GM19452 (cell line): ENCODE measurements around the gene DIP2C.
"Not testable (repeated sequence)": the region's sequence is repeated elsewhere in the genome, so short reads cannot be mapped to it uniquely, and the experiment has no call there.

Experiments used
- ATAC-seq: cut with Tn5 transposase; IDR thresholded peaks from one replicate; pipeline ENCODE4 v1.9.1; 2021; ENCODE audit not compliant: unreplicated experiment

DIP2C gene

DNA sequence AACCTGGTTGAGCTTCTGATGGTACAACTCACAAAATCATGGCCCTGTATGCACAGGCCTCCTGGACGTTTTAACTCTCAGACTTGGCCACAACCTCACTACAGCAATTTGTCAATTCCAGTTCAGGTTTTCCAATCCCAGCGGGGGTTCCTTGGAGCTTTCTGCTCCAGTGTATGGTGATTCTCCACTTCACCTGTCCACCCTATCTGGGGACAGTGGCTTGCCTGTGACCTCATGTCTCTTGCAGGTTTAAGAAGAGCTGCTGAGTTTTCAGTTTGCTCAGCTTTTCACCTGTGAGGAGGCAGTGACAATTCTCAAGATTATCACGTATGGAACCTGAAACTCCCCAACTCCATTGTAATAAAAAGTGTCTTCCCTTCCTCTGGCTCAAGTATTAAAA, 254.1 kb downstream of the DIP2C start:
- no peak for ATAC-seq

DNA sequence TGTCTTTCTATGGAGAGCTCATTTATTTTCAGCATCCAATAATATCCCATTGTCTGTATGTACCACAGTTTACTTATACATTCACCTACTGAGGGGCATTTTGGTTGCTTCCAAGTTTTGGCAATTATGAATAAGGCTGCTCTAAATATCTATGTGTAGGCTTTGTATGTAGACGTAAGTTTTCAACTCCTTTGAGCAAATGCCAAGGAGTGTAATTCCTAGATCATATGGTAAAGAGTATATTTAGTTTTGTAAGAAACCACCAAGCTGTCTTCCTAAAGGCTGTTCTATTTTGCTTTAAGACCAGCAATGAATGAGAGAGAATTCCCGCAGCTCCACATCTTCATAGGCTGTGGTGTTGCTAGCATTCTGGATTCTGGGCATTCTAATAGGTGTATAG, 259.8 kb downstream of the DIP2C start:
- no peak for ATAC-seq

DNA sequence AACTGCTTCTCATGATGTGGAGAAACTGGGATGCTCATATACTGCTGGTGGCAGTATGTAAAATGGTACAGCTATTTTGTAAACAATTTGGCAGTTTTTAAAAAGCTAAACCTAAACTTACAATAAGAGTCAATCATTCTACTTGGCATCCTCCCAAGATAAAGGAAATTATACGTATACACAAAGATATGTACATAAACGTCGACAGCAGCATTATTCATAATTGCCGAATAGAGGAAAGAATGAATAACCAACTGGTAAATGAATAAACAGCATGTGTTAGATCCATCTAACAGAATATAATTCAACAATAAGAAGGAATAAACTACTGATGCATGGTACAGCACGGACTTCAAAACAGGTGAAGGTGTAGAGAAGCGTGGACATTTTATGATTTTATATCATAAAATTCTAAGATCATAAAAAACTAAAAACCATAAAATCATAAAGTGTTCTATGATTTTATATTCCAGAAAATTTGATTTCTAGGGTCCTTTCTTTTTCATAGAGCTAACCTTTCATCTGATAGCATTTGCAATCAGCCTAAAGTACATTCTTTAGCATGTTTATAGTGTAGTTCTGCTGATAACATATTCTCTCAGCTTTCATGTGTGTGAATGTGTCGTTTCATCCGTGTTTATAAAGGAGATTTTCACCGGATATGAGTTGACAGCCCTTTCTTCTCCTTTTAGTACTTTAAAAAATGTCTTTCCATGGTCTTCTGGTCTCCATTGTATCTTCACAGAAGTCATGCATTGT, 261.5 kb downstream of the DIP2C start:
- ATAC-seq = no peak

DNA sequence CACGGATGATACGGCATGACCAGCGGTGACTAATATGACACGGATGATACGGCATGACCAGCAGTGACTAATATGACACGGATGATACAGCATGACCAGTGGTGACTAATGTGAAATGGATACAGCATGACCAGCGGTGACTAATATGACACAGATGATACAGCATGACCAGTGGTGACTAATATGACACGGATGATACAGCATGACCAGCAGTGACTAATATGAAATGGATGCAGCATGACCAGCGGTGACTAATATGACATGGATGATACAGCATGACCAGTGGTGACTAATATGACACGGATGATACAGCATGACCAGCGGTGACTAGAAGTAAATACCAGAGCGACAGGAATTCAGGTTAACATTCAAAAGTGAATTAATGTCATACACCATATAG, 264.1 kb downstream of the DIP2C start:
- not testable (repeated sequence) for ATAC-seq

DNA sequence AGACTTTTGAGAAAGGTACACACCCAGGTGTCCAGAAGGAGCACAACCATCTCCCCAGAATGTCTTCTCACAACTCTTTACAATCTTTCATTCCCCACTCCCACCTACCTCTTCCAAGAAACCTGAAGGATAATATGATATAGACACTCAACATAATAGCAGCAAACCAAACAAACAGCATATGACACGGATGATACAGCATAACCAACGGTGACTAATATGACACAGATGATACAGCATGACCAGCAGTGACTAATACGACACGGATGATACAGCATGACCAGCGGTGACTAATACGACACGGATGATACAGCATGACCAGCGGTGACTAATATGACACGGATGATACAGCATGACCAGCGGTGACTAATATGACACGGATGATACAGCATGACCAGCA, 264.7 kb downstream of the DIP2C start:
- not testable (repeated sequence) for ATAC-seq

DNA sequence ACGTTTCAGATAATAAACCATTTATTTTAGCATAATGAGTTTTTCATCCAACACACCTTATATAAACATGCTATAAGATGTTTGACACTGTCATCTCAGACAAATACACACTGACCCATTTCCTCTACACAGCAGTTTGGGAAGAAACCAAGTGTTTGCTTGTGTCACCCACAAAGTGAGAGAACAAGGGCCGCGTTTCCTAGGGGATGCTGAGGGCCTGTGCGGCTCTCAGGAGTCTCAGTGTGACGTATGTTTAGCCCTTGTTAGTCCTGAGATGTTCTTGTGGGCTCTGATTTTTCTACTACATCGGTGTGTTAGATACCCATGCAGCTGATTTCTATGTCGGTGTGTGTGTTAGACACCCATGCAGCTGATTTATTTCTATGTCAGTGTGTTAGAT, 266.3 kb downstream of the DIP2C start:
- ATAC-seq = no peak

- no peak for ATAC-seq
These were observed 266.8 kb downstream of the DIP2C start for GRCh38 chr10:422675-423074.

- no peak for ATAC-seq
These were observed 267.2 kb downstream of the DIP2C start for GRCh38 chr10:422241-422640.

- no peak for ATAC-seq
These were observed 268.3 kb downstream of the DIP2C start for GRCh38 chr10:421170-421569.

- no peak for ATAC-seq
These were observed 269.0 kb downstream of the DIP2C start for GRCh38 chr10:420154-421121.

- ATAC-seq = no peak
These were observed 270.6 kb downstream of the DIP2C start for GRCh38 chr10:418894-419293.

- no peak for ATAC-seq
These were observed 271.2 kb downstream of the DIP2C start for GRCh38 chr10:418226-418625.

DNA sequence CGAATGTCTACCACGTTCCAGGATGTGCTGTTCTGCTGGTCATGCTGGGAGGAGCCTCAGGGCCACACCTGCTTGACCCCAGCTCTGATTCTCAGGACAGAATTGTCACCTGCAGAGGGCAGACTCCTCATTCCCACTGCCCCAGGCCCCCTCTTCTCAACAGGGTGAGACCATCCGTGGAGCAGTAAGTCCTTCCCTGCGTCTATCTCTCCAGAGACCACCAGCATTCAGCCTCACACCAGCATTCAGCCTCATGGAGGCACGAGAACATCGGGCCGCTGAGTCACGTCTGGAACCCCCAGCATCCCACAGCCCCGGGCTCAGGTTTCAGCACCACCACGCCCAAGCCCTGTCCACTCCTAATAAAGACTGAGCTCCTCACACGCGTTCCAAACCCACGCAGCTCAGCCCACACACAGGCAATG, 273.4 kb downstream of the DIP2C start:
- ATAC-seq = no peak

DNA sequence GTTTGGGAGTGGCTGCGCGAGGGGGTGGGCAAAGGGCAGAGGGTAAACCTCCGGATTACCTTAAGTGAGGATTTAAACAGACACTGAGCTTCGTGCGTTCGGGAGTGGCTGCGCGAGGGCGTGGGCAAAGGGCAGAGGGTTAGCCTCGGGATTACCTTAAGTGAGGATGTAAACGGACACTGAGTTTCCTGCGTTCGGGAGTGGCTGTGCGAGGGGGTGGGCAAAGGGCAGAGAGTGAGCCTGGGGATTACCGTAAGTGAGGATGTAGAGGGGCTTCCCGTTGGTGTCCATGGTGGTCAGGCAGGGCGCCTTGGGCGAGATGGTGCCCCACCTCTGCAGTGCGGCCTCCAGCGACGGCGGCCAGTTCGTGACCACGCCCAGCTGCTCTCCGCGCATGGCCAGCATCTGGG, 275.8 kb downstream of the DIP2C start:
- ATAC-seq = no peak

DNA sequence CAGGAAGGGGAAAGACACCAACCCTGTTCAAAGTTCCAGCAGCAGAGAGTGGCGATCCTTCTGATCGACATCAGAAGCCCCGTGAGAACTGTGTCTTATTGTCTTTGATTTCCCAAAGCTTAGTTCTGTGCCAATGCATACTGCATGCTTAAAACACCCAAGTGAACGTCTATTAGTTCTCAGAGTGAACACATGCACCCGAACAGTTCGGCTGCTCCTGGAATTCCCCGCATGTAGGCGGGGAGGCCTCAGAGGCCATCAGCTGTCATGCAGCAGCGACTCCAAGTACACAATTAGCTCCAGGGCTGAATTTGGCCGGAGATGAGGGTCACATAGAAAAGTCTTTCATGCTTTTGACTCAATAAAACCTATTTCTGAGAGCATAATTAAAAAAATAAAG, 277.4 kb downstream of the DIP2C start:
- no peak for ATAC-seq

DNA sequence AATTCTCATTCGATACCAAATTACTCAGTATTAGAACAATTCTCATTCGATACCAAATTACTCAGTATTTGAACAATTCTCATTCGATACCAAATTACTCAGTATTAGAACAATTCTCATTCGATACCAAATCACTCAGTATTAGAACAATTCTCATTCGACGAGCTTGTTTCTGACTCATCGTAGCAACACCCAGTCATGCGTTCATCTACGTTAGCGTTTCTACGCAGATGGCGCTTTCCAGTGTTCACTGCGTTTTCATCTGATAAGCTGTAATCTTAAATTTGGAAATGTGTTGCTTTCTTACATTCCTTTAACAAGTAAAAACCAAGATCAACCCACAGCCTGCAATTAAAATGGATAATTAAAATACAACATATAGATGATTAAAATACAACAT, 277.9 kb downstream of the DIP2C start:
- ATAC-seq = no peak

GRCh38 chr10:409408-410040, 279.9 kb downstream of the DIP2C start:
- ATAC-seq = no peak

- no peak for ATAC-seq
These were observed 281.2 kb downstream of the DIP2C start for GRCh38 chr10:408236-408635.

GRCh38 chr10:406976-407375, 282.5 kb downstream of the DIP2C start:
- ATAC-seq = no peak

- no peak for ATAC-seq
These were observed 283.8 kb downstream of the DIP2C start for GRCh38 chr10:405648-406047.

- ATAC-seq = no peak
These were observed 284.5 kb downstream of the DIP2C start for GRCh38 chr10:404991-405390.

DNA sequence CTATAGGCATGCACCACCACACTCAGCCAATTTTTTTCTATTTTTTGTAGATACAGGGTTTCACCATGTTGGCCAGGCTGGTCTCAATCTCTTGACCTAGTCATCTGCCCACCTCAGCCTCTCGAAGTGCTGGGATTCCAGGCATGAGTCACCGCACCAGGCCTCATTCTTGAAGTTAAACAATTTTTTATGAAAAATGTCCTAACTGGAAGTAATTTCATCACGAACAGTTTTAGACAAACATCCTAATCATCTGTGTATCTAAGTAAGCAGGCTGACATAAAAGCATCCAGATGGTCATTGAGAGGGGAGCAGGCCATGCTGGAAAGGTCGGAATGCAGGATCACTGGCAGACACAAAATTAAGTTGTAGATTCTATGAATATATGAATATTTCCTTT, 285.1 kb downstream of the DIP2C start:
- no peak for ATAC-seq
